ENCODE results near the gene CHRD. TPM values are rescaled to one million over a fixed set of nuclear protein-coding genes. Genes with fewer than 3 reads are reported as not detected.

The CHRD gene
- total RNA-seq, 2 donors from 2014 or later = 2.0 TPM

- intact Hi-C loops (cut with DNase I) = no loop called here
- Histone ChIP-seq H3K27me3 (no peaks in the 10 kb centered on the region), H3K4me1 (no peaks in the 10 kb centered on the region), H3K9me3 (no peaks in the 10 kb centered on the region), H3K9ac (ENCODE audit: low read depth in 2 of 2, low read length in 2 of 2) (no peak overlapping the region), H3K27ac (no peak overlapping the region), H3K36me3 (no peaks in the 10 kb centered on the region), H3K4me3 (no peak overlapping the region)
- DNase-seq = no peak
- no peak for TF ChIP-seq CTCF (IDR thresholded peaks at IDR 0.05)
These were observed 25.5 kb downstream of the CHRD start for GRCh38 chr3:184405075-184406030.

- Histone ChIP-seq H3K27ac (no peak overlapping the region), H3K9ac (ENCODE audit: low read depth in 2 of 2, low read length in 2 of 2) (no peak overlapping the region), H3K4me3 (no peak overlapping the region), H3K4me1 (no peaks in the 10 kb centered on the region), H3K36me3 (no peaks in the 10 kb centered on the region), H3K9me3 (no peaks in the 10 kb centered on the region), H3K27me3 (no peaks in the 10 kb centered on the region)
- no peak for TF ChIP-seq CTCF (IDR thresholded peaks at IDR 0.05)
- no peak for DNase-seq
- intact Hi-C loops (cut with DNase I) = no loop called here
These were observed 29.6 kb downstream of the CHRD start for GRCh38 chr3:184409331-184409926.

GRCh38 chr3:184409946-184410500, 30.2 kb downstream of the CHRD start:
- no peaks in the 10 kb centered on the region for H3K36me3 ChIP-seq
- intact Hi-C loops (cut with DNase I) = loop anchor here (10.0 kb wide), 1 partner anchor 135 kb away; no protein-coding TSS in a partner anchor
- H3K27ac ChIP-seq = no peak overlapping the region
- no peak overlapping the region for H3K4me3 ChIP-seq
- no peaks in the 10 kb centered on the region for H3K27me3 ChIP-seq
- no peak overlapping the region for H3K9ac ChIP-seq (ENCODE audit: low read depth in 2 of 2, low read length in 2 of 2)
- no peaks in the 10 kb centered on the region for H3K9me3 ChIP-seq
- H3K4me1 ChIP-seq = no peaks in the 10 kb centered on the region
- no peak for TF ChIP-seq CTCF (IDR thresholded peaks at IDR 0.05)
- no peak for DNase-seq

GRCh38 chr3:184414418-184415202, 34.8 kb downstream of the CHRD start:
- Histone ChIP-seq H3K4me1 (no peaks in the 10 kb centered on the region), H3K27me3 (no peaks in the 10 kb centered on the region), H3K9ac (ENCODE audit: low read depth in 2 of 2, low read length in 2 of 2) (no peak overlapping the region), H3K9me3 (no peaks in the 10 kb centered on the region), H3K27ac (no peak overlapping the region), H3K4me3 (no peak overlapping the region), H3K36me3 (no peaks in the 10 kb centered on the region)
- TF ChIP-seq CTCF (IDR thresholded peaks at IDR 0.05) = no peak
- intact Hi-C loops (cut with DNase I) = loop anchor here (5.0 to 10.0 kb wide), 3 partner anchors 53 to 130 kb away; no protein-coding TSS in a partner anchor
- DNase-seq = no peak

- intact Hi-C loops (cut with DNase I) = loop anchor here (5.0 to 10.0 kb wide), 3 partner anchors 52 to 130 kb away; no protein-coding TSS in a partner anchor
- Histone ChIP-seq H3K27me3 (no peaks in the 10 kb centered on the region), H3K4me1 (no peaks in the 10 kb centered on the region), H3K36me3 (no peaks in the 10 kb centered on the region), H3K4me3 (no peak overlapping the region), H3K9ac (ENCODE audit: low read depth in 2 of 2, low read length in 2 of 2) (no peak overlapping the region), H3K27ac (no peak overlapping the region), H3K9me3 (no peaks in the 10 kb centered on the region)
- no peak for TF ChIP-seq CTCF (IDR thresholded peaks at IDR 0.05)
- DNase-seq = no peak
These were observed 35.3 kb downstream of the CHRD start for GRCh38 chr3:184415203-184415490.
